ENCODE measurements around the gene ASCL4. TPM values are rescaled to one million over a fixed set of nuclear protein-coding genes. Genes with fewer than 3 reads are reported as not detected.
"Not testable (repeated sequence)": the region's sequence is repeated elsewhere in the genome, so short reads cannot be mapped to it uniquely, and the experiment has no call there.

The ASCL4 gene, protein sequence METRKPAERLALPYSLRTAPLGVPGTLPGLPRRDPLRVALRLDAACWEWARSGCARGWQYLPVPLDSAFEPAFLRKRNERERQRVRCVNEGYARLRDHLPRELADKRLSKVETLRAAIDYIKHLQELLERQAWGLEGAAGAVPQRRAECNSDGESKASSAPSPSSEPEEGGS
- total RNA-seq: not detected
- long read RNA-seq: 0 reads

DNA sequence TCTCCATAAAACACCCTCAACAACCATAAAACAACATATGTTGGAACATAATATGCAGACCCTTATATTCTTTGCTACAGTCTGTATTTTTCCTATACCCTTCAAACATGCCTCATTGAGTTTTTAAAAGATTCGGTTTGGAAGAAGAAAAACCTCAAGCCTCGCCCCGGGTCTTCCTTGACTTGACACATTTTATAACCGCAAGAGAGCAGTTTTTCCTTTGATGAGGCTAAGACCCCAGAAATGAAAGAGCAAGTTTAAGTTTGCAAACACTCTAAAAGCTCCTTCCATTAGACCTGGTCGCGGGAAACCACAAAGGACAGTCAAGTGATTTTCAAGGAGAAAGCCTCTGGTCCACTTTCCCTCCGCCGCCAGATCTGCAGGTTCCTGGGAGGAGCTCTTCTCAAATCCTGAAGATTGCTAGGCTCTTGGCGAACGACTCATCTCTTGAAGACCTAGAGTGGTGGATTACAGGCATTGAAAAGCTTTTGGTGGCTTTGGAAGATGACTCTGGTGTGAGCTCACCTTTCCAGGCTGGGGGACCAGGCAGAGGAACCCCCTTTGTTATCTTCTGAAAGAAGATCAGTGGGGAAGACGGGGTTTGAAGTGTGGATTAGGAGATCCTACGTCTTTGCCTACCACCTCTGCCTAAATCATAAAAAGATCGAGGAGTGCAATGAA lies at the start of gene ASCL4:
Gene ASCL4, plus strand, starts transcription at position 356 of the 681 bp plus-strand sequence. CDS start 515 bp downstream, outside the sequence.
- Histone ChIP-seq H3K4me3 (no peak within 1 kb of the TSS), H3K27ac (no peak within 1 kb of the TSS), H3K27me3 (peaks cover 4% of the 10 kb centered on the region in 2 donors), H3K9me3 (no peaks in the 10 kb centered on the region), H3K36me3 (no peaks in the 10 kb centered on the region), H3K4me1 (peaks cover 0 to 6% (median 0%) of the 10 kb centered on the region in 4 donors)
- WGBS (ENCODE audit: insufficient coverage, low coverage, low lambda C conversion rate, missing lambda C conversion rate): 45% methylated on average over 12 of the region's 13 CpGs
- ATAC-seq (no peak), DNase-seq (no peak)
- no peak for TF ChIP-seq POLR2A (IDR thresholded peaks at IDR 0.05)
- TF ChIP-seq, protein P1, sequence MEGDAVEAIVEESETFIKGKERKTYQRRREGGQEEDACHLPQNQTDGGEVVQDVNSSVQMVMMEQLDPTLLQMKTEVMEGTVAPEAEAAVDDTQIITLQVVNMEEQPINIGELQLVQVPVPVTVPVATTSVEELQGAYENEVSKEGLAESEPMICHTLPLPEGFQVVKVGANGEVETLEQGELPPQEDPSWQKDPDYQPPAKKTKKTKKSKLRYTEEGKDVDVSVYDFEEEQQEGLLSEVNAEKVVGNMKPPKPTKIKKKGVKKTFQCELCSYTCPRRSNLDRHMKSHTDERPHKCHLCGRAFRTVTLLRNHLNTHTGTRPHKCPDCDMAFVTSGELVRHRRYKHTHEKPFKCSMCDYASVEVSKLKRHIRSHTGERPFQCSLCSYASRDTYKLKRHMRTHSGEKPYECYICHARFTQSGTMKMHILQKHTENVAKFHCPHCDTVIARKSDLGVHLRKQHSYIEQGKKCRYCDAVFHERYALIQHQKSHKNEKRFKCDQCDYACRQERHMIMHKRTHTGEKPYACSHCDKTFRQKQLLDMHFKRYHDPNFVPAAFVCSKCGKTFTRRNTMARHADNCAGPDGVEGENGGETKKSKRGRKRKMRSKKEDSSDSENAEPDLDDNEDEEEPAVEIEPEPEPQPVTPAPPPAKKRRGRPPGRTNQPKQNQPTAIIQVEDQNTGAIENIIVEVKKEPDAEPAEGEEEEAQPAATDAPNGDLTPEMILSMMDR (IDR thresholded peaks at IDR 0.05): no peak
- intact Hi-C loops (cut with DNase I): loop anchor here in 1 of 2 donors (10.0 kb wide), 1 partner anchor 110 kb away; no protein-coding TSS in a partner anchor

DNA sequence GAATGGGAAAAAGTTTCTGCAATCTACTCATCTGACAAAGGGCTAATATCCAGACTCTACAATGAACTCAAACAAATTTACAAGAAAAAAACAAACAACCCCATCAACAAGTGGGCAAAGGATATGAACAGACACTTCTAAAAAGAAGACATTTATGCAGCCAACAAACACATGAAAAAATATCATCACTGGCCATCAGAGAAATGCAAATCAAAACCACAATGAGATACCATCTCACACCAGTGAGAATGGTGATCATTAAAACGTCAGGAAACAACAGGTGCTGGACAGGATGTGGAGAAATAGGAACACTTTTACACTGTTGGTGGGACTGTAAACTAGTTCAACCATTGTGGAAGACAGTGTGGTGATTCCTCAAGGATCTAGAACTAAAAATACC lies 47.2 kb upstream of the ASCL4 start:
- ATAC-seq; intact Hi-C loops (cut with DNase I); DNase-seq; H3K4me1 ChIP-seq; H3K4me3 ChIP-seq; H3K9me3 ChIP-seq; H3K27ac ChIP-seq; H3K36me3 ChIP-seq; H3K27me3 ChIP-seq: not testable (repeated sequence)
- WGBS (ENCODE audit: insufficient coverage, low coverage, low lambda C conversion rate, missing lambda C conversion rate): no CpG with 5 or more reads among the region's 1 CpG

DNA sequence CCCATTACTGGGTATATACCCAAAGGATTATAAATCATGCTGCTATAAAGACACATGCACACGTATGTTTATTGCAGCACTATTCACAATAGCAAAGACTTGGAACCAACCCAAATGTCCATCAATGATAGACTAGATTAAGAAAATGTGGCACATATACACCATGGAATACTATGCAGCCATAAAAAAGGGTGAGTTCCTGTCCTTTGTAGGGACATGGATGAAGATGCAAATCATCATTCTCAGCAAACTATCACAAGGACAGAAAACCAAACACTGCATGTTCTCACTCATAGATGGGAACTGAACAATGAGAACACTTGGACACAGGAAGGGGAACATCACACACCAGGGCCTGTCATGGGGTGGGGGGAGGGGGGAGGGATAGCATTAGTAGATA lies 46.8 kb upstream of the ASCL4 start:
- H3K27me3 ChIP-seq; H3K27ac ChIP-seq; H3K4me3 ChIP-seq; H3K4me1 ChIP-seq; intact Hi-C loops (cut with DNase I); H3K36me3 ChIP-seq; ATAC-seq; H3K9me3 ChIP-seq; DNase-seq: not testable (repeated sequence)
- WGBS (ENCODE audit: insufficient coverage, low coverage, low lambda C conversion rate, missing lambda C conversion rate): no CpG with 5 or more reads among the region's 1 CpG

DNA sequence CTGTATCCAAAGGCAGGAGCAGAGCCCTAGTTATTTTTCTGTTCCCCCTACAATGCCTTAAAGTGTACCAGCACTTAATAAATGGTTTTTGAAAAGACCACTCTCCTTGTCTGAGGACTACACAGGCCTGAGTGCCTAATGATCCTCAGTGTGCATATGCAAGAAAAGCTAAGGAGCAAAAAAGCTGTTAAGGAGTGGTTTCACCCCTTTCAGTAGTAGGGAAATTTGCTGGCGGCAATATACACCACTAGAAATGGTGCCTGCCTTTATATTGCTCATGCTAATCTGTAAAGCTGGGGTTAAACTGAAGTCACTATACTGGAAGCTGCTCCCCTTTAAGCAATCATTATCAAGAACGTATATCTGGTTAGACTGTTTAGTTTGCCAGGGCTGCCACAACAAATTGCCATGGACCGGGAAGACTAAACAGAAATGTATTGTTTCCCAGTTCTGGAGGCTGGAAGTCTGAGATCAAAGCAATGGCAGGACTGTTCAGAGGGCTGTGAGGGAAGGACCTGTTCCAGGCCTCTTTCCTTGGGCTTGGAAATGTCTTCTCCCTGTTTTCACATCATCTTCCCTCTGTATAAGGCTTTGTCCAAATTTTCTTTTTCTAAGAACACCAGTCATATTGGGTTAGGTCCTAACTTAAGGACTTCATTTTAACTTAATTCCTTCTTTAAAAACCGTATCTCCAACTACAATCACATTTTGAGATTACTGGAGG lies 43.7 kb upstream of the ASCL4 start:
- intact Hi-C loops (cut with DNase I): no loop called here
- H3K36me3 ChIP-seq: peaks cover 0 to 23% (median 5%) of the 10 kb centered on the region in 4 donors
- no peak for DNase-seq
- H3K27me3 ChIP-seq: no peaks in the 10 kb centered on the region
- H3K4me1 ChIP-seq: no peaks in the 10 kb centered on the region
- no peak for ATAC-seq
- WGBS (ENCODE audit: insufficient coverage, low coverage, low lambda C conversion rate, missing lambda C conversion rate): 49% methylated on average over 3 of the region's 4 CpGs
- TF ChIP-seq, protein P1 (IDR thresholded peaks at IDR 0.05): no peak
- H3K9me3 ChIP-seq: no peaks in the 10 kb centered on the region
- no peak overlapping the region for H3K4me3 ChIP-seq
- no peak overlapping the region for H3K27ac ChIP-seq

DNA sequence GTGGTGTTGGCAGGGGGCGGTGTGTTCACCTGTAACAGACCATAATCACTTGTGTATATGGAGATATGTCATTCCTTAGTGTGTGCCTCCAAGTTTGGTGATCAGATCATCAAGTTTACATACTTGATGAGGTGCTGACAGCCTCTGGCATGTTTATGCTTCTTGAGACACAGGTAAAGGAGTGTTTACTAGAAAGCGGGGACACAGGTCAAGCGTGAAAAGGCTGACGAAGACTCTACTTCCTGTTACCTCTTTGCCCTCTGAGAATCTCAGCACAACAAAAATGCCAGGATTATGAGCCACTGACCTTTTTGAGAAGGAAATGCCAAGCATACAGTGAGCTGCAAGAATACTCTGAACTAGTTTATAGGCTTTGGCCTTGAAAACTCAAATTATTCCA lies 43.1 kb upstream of the ASCL4 start:
- Histone ChIP-seq H3K4me3 (no peak overlapping the region), H3K4me1 (no peaks in the 10 kb centered on the region), H3K27me3 (no peaks in the 10 kb centered on the region), H3K27ac (no peak overlapping the region), H3K9me3 (no peaks in the 10 kb centered on the region), H3K36me3 (peaks cover 0 to 29% (median 7%) of the 10 kb centered on the region in 4 donors)
- intact Hi-C loops (cut with DNase I): no loop called here
- ATAC-seq (no peak), DNase-seq (no peak)
- no peak for TF ChIP-seq POLR2A (IDR thresholded peaks at IDR 0.05)
- TF ChIP-seq, protein P1 (IDR thresholded peaks at IDR 0.05): no peak
- WGBS (ENCODE audit: insufficient coverage, low coverage, low lambda C conversion rate, missing lambda C conversion rate): 87% methylated on average over 4 of the region's 4 CpGs

Data from right lobe of liver (tissue), 6 donors.